ENCODE measurements around the gene TMEM150B.

TMEM150B gene

DNA sequence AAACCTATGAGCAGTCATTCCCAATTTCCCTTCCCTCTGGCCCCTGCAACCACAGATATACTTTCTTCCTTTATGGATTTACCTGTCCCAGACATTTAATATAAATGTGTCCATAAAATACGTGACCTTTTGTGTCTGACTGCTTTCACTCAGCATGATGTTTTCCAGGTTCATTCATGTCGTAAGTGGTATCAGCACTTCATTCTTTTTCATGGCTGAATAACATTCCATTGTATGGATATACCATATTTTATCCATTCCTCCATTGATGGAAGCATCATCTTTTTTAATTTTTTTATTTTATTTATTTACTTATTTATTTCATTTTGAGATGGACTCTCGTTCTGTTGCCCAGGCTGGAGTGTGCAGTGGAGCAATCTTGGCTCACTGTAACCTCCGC is 58.3 kb downstream of the TMEM150B start:
- no peak for DNase-seq (ENCODE audit: low read depth, low spot score)
- H3K9me3 ChIP-seq (ENCODE audit: low read depth, low read length), result no peaks in the 10 kb centered on the region
- TF ChIP-seq FOXP2 (optimal IDR thresholded peaks at IDR 0.05; ENCODE audit: control extremely low read depth, extremely low read length, insufficient read depth) (no peak), POLR2AphosphoS5 (IDR thresholded peaks at IDR 0.05; ENCODE audit: borderline replicate concordance, low read depth, low read length) (no peak), EZH2 (IDR thresholded peaks at IDR 0.05) (no peak)
- no peak overlapping the region for H3K27ac ChIP-seq
- H3K36me3 ChIP-seq (ENCODE audit: insufficient read depth, low read length), result peaks cover 3% of the 10 kb centered on the region; the same call in 1 of the 2 replicates
- H3K9ac ChIP-seq (ENCODE audit: insufficient read length), result no peak overlapping the region
- H3K4me3 ChIP-seq, result no peak overlapping the region

- Histone ChIP-seq H3K27ac (no peak overlapping the region), H3K9me3 (ENCODE audit: low read depth, low read length) (no peaks in the 10 kb centered on the region), H3K36me3 (ENCODE audit: insufficient read depth, low read length) (peaks cover 2% of the 10 kb centered on the region; the same call in 1 of the 2 replicates), H3K9ac (ENCODE audit: insufficient read length) (no peak overlapping the region), H3K4me3 (no peak overlapping the region)
- TF ChIP-seq POLR2AphosphoS5 (IDR thresholded peaks at IDR 0.05; ENCODE audit: borderline replicate concordance, low read depth, low read length) (no peak), EZH2 (IDR thresholded peaks at IDR 0.05) (no peak), FOXP2 (optimal IDR thresholded peaks at IDR 0.05; ENCODE audit: control extremely low read depth, extremely low read length, insufficient read depth) (no peak)
- no peak for DNase-seq (ENCODE audit: low read depth, low spot score)
Measured at GRCh38 chr19:55266404-55266803, 58.7 kb downstream of the TMEM150B start.

GRCh38 chr19:55265723-55266386 is 59.3 kb downstream of the TMEM150B start:
- H3K9me3 ChIP-seq (ENCODE audit: low read depth, low read length), result no peaks in the 10 kb centered on the region
- TF ChIP-seq POLR2AphosphoS5 (IDR thresholded peaks at IDR 0.05; ENCODE audit: borderline replicate concordance, low read depth, low read length), result no peak
- no peak for TF ChIP-seq EZH2 (IDR thresholded peaks at IDR 0.05)
- no peak for TF ChIP-seq FOXP2 (optimal IDR thresholded peaks at IDR 0.05; ENCODE audit: control extremely low read depth, extremely low read length, insufficient read depth)
- no peak overlapping the region for H3K4me3 ChIP-seq
- H3K9ac ChIP-seq (ENCODE audit: insufficient read length), result no peak overlapping the region
- H3K27ac ChIP-seq, result no peak overlapping the region
- no peak for DNase-seq (ENCODE audit: low read depth, low spot score)
- no peaks in the 10 kb centered on the region; the same call in 1 of the 2 replicates for H3K36me3 ChIP-seq (ENCODE audit: insufficient read depth, low read length)

- Histone ChIP-seq H3K9me3 (ENCODE audit: low read depth, low read length) (no peaks in the 10 kb centered on the region), H3K36me3 (ENCODE audit: insufficient read depth, low read length) (no peaks in the 10 kb centered on the region; the same call in 1 of the 2 replicates), H3K27ac (no peak overlapping the region), H3K9ac (ENCODE audit: insufficient read length) (no peak overlapping the region), H3K4me3 (no peak overlapping the region)
- TF ChIP-seq EZH2 (IDR thresholded peaks at IDR 0.05), result no peak
- TF ChIP-seq POLR2AphosphoS5 (IDR thresholded peaks at IDR 0.05; ENCODE audit: borderline replicate concordance, low read depth, low read length), result no peak
- TF ChIP-seq FOXP2 (optimal IDR thresholded peaks at IDR 0.05; ENCODE audit: control extremely low read depth, extremely low read length, insufficient read depth), result no peak
- no peak for DNase-seq (ENCODE audit: low read depth, low spot score)
Measured at GRCh38 chr19:55265173-55265572, 60.0 kb downstream of the TMEM150B start.

DNA sequence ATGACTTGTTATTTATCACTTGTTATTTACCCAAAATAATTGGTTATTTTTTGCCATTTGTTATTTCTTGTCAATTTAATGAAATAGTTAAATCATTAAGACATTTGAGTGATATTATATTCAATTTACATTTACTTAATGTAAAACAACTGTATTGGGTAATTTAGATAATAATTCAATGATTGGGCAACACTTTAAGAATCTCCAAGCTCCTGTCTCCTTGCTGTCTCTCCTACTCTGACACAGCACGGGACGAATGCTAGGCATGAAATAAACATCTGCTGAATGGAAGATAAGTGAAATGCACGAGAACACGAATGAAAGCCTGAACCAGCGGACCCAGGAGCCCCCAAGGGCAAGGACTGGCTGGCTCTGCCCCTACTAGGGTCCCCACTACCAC is 60.6 kb downstream of the TMEM150B start:
- Histone ChIP-seq H3K9ac (ENCODE audit: insufficient read length) (no peak overlapping the region), H3K36me3 (ENCODE audit: insufficient read depth, low read length) (no peaks in the 10 kb centered on the region; the same call in 1 of the 2 replicates), H3K4me3 (no peak overlapping the region), H3K27ac (no peak overlapping the region), H3K9me3 (ENCODE audit: low read depth, low read length) (no peaks in the 10 kb centered on the region)
- TF ChIP-seq POLR2AphosphoS5 (IDR thresholded peaks at IDR 0.05; ENCODE audit: borderline replicate concordance, low read depth, low read length), result no peak
- no peak for DNase-seq (ENCODE audit: low read depth, low spot score)
